SH-SY5Y (cell line): ENCODE results near the gene CFTR.

Experiments used
- GATA2 ChIP-seq: IDR thresholded peaks from 2 replicates; pipeline ENCODE4 v1.6.1; 2011; ENCODE audit warnings: mild to moderate bottlenecking, low read depth, low read length
- GATA3 ChIP-seq: IDR thresholded peaks from 2 replicates; pipeline ENCODE4 v1.6.1; 2011; ENCODE audit warnings: low read depth, mild to moderate bottlenecking, low read length, moderate library complexity

Gene CFTR

DNA sequence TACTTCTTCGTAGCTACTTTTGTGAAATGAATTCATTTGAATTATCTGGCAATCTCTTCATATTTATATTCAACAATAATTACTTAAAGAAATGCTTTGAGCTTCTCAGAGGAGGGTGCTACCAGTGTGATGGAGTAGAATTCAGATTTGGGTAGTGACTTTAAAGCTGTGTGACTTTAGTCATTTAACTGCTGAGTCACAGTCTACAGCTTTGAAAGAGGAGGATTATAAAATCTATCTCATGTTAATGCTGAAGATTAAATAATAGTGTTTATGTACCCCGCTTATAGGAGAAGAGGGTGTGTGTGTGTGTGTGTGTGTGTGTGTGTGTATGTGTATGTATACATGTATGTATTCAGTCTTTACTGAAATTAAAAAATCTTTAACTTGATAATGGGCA is 68.2 kb downstream of the CFTR start:
- TF ChIP-seq GATA3 (no peak), GATA2 (no peak)

DNA sequence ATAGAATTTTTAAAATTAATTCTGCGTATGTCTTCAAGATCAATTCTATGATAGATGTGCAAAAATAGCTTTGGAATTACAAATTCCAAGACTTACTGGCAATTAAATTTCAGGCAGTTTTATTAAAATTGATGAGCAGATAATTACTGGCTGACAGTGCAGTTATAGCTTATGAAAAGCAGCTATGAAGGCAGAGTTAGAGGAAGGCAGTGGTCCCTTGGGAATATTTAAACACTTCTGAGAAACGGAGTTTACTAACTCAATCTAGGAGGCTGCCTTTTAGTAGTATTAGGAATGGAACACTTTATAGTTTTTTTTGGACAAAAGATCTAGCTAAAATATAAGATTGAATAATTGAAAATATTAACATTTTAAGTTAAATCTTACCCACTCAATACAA is 70.8 kb downstream of the CFTR start:
- no peak for TF ChIP-seq GATA3
- no peak for TF ChIP-seq GATA2

- TF ChIP-seq GATA2 (no peak), GATA3 (no peak)
Observed at GRCh38 chr7:117552660-117553059, 72.8 kb downstream of the CFTR start.

GRCh38 chr7:117555260-117555659 is 75.4 kb downstream of the CFTR start:
- TF ChIP-seq GATA3: no peak
- no peak for TF ChIP-seq GATA2

DNA sequence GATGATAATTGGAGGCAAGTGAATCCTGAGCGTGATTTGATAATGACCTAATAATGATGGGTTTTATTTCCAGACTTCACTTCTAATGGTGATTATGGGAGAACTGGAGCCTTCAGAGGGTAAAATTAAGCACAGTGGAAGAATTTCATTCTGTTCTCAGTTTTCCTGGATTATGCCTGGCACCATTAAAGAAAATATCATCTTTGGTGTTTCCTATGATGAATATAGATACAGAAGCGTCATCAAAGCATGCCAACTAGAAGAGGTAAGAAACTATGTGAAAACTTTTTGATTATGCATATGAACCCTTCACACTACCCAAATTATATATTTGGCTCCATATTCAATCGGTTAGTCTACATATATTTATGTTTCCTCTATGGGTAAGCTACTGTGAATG is 79.6 kb downstream of the CFTR start:
- TF ChIP-seq GATA2 (no peak), GATA3 (no peak)

GRCh38 chr7:117560030-117560429 is 80.2 kb downstream of the CFTR start:
- no peak for TF ChIP-seq GATA2
- TF ChIP-seq GATA3: no peak

DNA sequence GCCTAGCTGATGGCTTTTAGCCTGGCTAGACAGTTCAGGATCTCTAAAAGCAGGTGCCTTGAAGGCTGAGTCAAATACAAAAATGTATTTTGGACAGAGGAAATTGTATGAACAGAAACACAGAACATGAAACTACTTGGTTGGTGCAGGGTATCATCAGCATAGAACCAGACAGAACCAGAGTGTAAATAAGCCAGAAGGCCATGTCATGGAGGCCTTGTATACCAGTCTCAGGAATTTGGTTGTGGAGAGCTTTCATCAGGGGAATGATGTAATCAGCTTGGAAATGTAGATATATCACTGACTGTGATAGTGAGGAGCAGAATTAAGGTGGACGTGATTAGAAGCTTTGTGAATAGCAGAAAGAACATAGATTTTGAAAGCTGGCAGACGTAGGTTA is 82.9 kb downstream of the CFTR start:
- no peak for TF ChIP-seq GATA3
- no peak for TF ChIP-seq GATA2

GRCh38 chr7:117564080-117564479 is 84.3 kb downstream of the CFTR start:
- TF ChIP-seq GATA2 (no peak), GATA3 (no peak)

GRCh38 chr7:117564627-117565026 is 84.8 kb downstream of the CFTR start:
- TF ChIP-seq GATA2 (no peak), GATA3 (no peak)

- no peak for TF ChIP-seq GATA2
- no peak for TF ChIP-seq GATA3
Observed at GRCh38 chr7:117565226-117565625, 85.4 kb downstream of the CFTR start.

DNA sequence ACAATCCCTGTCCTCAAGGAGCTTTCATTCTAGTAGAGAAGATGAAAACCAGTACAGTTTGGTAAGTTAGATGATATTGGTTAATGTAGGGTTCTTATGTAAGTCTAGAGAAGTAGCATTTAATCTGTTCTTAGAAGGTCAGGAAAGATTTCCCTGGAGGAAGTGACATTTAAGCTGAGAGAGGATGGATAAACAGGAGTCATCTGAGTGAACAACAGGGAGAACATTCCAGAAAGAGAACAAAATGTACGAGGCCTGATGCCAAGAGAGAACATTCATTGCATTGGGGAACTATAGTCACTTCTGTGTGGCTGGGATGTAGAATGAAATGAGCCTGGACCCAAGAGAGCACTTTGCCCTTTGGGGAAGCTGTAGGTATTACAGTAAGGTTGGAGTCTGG is 88.0 kb downstream of the CFTR start:
- TF ChIP-seq GATA3 (no peak), GATA2 (no peak)

- TF ChIP-seq GATA3 (no peak), GATA2 (no peak)
Observed at GRCh38 chr7:117572856-117573620, 93.2 kb downstream of the CFTR start.

- TF ChIP-seq GATA3 (no peak), GATA2 (no peak)
Observed at GRCh38 chr7:117581424-117581823, 101.6 kb downstream of the CFTR start.

GRCh38 chr7:117582219-117582704 is 102.4 kb downstream of the CFTR start:
- no peak for TF ChIP-seq GATA2

GRCh38 chr7:117587931-117588330 is 108.1 kb downstream of the CFTR start:
- TF ChIP-seq GATA3: no peak
- no peak for TF ChIP-seq GATA2
